ENCODE measurements around the gene DYNC1I2.
"Not testable (repeated sequence)": the region's sequence is repeated elsewhere in the genome, so short reads cannot be mapped to it uniquely, and the experiment has no call there.

DNA sequence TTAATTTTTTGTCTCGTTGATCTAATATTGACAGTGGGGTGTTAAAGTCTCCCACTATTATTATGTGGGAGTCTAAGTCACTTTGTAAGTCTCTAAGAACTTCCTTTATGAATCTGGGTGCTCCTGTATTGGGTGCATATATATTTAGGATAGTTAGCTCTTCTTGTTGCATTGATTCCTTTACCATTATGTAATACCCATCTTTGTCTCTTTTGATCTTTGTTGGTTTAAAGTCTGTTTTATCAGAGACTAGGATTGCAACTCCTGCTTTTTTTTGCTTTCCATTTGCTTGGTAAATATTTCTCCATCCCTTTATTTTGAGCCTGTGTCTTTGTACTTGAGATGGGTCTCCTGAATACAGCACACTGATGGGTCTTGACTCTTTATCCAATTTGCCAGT lies 71.5 kb downstream of the DYNC1I2 start:
- TF ChIP-seq, protein P1, sequence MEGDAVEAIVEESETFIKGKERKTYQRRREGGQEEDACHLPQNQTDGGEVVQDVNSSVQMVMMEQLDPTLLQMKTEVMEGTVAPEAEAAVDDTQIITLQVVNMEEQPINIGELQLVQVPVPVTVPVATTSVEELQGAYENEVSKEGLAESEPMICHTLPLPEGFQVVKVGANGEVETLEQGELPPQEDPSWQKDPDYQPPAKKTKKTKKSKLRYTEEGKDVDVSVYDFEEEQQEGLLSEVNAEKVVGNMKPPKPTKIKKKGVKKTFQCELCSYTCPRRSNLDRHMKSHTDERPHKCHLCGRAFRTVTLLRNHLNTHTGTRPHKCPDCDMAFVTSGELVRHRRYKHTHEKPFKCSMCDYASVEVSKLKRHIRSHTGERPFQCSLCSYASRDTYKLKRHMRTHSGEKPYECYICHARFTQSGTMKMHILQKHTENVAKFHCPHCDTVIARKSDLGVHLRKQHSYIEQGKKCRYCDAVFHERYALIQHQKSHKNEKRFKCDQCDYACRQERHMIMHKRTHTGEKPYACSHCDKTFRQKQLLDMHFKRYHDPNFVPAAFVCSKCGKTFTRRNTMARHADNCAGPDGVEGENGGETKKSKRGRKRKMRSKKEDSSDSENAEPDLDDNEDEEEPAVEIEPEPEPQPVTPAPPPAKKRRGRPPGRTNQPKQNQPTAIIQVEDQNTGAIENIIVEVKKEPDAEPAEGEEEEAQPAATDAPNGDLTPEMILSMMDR (IDR thresholded peaks at IDR 0.05; ENCODE audit: insufficient read depth, low read depth, low read length), result not testable (repeated sequence)
- TF ChIP-seq EZH2 (IDR thresholded peaks at IDR 0.05; ENCODE audit: insufficient read depth, low read length), result not testable (repeated sequence)
